HG02885 (cell line): ENCODE results near the gene KPNA1.

ENCODE experiments used
- ATAC-seq: cut with Tn5 transposase; IDR thresholded peaks from one replicate; pipeline ENCODE4 v1.9.1; 2021; ENCODE audit warnings: mild to moderate bottlenecking; ENCODE audit not compliant: unreplicated experiment, poor library complexity

The KPNA1 gene

DNA sequence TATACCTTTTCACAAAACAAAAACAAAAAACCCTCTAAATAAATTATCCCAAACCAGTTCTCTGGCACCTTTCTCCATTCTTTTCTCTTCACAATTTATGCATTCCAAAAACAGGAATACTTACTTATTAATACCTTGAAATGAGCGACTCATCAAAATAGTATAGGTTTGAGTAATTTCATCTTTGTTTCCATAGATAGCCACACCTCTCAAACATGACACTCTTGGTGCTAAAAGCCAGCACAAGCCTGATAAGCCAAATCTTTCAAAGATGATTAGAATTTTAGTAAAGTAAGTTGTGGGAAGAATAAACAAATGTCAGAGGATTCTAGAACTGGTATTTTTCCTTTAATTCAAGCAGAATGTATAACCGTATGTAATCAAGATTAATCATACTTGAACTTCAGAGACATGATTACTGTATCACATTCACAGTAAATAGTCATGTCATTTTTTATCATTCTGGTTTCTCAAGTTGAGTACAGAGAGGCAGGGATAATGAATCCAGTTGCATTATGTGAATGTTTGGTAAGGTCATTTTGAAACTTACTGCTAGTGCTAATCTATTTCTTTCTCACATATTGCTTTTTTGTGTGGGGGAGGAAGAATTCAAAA lies 86.8 kb downstream of the KPNA1 start:
- ATAC-seq: no peak

DNA sequence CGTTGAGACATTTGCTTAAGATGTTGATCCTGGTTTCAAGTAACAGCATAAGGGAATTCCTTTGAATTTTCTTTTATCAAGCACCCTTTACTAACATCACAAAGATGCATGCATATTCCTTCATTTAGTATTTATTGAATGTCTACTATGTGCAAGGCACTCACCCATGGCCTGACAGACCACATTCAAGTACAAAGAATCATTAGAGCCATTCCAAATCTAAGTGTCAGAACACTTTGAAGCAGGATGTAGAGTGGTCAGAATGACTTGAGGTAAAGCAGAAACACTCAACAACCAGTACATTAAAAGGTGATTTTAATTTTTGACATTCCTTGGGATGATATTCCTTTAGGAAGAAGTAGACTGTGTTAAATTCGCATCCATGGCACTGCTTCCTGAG lies 92.9 kb downstream of the KPNA1 start:
- ATAC-seq: no peak

DNA sequence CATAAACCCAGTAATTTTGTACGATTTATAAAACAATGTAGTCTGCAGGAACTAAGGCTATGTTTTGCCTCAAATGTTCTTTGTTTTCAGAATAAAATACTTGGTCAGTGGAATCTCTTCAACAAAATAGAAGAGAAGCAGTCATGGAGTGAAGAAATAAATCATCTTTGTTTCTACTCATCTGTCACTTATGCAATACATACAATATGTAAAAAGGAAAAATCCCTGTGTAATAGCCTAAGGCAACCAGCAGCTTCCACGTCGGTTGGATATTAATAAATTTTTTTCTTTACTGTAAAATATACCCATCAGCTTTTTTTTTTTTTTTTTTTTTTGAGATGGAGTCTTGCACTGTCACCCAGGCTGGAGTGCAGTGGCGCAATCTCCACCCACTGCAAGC lies 93.6 kb downstream of the KPNA1 start:
- ATAC-seq: no peak

DNA sequence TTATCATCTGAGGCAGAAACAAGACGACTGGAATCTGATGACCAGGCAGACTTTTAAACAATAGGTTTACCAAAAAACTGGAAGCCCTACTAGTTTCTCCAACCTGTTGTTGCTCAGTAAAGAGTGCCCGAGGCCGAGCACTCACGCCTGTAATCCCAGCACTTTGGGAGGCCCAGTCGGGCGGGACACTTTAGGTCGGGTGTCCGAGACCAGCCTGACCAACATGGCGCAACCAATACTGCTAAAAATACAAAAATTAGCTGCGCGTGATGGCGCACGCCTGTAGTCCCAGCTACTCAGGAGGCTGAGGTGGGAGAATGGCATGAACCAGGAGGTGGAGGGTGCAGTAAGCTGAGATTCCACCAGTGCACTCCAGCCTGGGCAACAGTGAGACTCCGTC lies 97.8 kb downstream of the KPNA1 start:
- no peak for ATAC-seq

DNA sequence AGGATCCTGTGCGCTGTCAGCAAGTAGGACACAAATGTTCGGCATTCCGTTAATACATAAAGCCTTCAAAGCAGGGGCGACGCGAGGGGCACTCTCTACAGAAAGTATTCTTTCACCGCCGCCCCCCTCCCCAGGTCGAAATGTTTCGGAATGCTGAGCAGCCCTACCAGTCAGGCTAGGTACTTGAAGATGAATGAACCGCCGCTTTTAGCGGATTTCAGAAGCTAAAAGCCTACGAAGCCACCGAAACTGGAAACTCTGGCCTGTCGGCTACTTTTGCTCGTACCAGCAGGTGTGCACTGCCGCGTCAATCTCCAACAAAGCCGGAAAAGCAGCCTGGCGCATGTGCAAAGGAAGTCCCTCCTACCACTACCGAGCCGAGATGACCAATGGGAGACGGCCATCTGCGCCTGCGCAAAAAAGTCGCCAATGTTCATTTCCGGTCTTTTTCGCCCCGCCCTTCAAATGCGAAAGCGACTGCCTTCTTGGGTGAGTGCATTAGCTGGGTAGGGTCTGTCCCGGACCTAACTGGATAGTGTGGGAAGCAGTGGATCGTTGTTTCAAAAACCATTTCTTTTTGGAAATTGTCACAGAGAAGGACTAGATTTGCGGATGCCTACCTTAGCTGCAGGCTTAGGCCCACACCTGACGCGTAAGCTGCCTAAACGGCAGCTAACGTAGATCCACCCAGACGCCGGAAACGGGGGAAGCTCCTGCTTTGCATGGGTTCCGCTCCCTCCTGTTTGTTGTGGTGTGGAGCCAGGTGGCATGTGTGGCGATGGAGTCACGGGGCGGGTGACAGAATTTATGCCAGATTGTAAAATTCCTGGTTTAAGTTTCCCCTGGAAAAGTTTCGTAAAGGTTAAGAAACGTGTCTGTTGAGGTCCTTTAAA lies 98.7 kb downstream of the KPNA1 start, which contains the start of gene WDR5B:
Gene WDR5B, minus strand, starts transcription at position 301 of the 893 bp plus-strand sequence. CDS start 534 bp downstream, outside the sequence.
- peak; percentile 89 for ATAC-seq

DNA sequence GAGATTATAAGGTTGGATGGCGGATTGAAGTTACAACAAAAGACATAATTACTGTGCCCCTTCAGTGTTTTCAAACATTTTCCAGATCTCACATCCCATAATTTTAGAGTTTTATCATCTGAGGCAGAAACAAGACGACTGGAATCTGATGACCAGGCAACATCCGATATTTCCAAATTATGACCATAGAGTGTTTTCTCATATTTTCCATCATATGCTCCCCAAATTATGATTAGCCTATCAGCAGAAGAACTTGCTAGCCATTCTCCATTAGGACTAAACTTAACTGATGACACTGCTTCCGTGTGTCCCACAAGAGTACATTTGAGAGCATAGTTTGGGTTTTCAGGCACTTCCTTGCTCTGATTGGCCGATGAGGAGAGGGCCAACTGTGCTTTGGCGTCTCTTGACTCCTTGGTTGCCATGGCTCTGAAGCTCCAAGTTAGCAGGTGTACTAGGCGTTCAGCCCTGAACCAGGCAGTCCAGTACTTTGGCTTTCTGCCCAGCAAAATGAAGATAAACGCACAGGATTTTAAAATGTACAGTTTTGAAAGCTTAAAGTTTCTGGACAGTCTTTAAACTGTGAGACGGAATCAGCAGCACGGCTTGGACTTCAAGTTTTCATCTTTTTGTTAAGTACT lies 99.5 kb downstream of the KPNA1 start:
- ATAC-seq: peak; percentile 65

DNA sequence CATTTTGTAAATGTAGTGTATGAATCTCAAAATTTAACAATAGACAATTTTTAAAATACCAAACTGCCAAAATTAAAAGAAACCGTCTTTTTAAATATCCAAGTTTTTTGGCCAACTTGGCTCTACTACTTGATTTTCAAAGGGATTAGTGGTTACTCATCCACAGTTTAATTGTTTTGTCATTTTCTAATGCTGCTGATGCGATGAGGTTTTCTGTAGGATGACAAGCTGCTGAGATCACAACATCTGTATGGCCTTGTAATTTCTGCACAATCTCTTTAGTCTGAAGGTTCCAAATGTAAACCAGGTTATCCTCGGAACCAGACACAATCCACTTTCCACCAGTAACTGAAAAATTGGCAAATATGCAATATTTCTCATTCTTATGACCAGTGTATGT lies 100.3 kb downstream of the KPNA1 start:
- ATAC-seq: no peak

DNA sequence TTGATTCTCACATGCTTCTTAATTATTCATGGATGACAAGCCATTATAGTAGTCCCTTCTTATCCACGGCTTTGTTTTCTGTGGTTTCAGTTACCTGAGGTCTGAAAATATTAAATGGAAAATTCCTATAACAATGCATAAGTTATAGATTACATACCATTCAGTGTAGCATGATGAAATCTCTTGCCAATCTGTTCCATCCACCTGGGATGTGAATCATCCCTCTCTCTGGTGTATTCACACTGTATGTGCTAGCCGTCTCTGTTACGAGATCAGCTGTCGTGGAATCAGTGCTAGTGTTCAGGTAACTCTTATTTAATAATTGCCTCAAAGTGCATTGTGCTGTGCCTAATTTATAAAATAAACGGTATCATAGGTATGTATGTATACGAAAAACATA lies 104.1 kb downstream of the KPNA1 start:
- no peak for ATAC-seq

DNA sequence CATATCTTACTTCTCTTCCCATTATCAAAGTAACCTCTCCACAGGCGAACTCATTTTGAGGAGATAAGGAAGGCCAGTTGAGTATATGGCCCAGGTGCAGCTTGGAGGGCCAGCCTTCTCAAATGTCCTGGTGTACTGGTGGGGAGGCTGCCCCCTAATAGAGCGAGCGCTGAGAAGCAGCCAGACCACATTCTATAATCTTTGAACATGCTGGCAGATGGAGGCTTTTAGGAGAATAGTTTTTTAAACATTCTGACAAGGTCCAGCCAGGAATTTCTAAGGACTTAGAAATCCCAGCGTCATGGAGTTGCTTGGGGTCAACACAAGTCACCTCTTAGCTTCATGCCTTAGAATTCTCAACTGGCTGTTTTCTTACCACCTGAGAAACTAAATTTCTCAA lies 104.6 kb downstream of the KPNA1 start:
- no peak for ATAC-seq

DNA sequence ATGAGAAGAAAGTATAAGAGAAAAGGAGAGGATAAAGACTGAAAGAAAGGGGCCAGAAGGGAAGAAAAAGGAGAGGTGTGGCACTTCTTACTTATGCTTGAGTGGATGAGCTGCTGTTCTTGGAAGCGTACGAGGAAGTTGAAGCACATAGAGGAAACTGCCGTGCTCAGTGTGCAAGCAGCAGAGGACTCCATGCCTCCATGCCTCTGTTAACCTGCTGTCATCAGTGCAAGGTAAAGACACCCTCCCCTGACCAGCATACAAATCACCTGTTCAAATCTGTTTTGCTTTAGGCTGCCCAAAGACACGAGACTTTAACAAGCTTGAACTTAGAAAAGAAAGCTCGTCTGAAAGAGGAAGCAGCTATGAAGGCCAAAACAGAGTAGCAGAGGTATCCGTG lies 105.3 kb downstream of the KPNA1 start:
- ATAC-seq: no peak

DNA sequence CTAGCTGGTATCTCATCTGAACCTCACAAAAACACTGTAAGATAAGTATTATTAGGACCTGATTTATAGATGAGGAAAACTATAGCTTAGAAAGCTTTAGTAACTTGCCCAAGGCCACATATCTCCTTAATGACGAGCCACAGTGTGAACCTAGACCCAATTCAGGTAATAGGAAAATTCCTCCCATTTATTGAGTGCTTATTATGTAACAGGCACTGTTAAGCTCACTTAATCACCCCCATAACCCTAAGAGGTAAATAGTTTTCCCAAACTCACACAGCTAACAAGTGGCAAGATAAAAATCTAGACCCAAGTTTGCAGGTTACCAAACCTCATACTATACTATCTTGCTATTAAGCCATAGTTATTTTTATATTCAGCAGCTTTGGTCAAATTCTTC lies 106.8 kb downstream of the KPNA1 start:
- no peak for ATAC-seq

DNA sequence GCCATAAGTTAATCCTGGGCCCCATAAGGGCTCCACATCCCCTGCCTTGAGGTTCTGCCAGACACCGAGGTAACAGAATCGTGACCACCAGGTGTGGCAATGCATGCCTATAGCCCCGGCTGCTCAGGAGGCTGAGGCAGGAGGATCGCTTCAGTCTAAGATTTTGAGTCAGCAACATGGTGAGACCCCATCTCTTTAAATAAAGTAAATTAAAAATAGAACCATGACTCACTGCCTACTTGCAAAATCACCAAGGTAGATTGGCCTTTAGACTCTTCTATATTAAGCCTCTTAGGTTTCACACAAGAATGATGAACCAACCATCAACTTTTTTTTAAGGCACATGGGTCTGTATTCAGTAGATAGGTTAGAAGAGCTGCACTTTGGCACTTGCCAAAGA lies 108.5 kb downstream of the KPNA1 start:
- peak; percentile 44 for ATAC-seq

DNA sequence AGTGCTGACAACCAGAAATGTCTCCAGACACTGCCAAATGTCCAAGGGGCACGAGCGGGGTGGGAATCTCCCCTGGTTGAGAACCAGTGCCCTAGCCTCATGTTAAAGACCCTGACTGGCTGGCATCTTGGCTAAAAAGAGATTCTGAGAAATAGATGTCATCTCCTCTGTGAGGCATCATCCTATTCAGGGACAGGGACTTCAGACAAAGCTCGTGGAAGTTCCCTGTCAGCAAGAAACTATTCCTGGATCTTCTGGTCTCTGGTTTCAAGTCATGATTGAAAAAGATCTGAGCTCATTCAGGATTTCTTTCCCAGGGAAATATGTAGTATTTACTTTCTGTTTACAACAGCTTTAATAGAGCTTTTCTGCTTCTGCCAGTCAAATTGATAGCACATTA lies 109.7 kb downstream of the KPNA1 start:
- ATAC-seq: no peak

DNA sequence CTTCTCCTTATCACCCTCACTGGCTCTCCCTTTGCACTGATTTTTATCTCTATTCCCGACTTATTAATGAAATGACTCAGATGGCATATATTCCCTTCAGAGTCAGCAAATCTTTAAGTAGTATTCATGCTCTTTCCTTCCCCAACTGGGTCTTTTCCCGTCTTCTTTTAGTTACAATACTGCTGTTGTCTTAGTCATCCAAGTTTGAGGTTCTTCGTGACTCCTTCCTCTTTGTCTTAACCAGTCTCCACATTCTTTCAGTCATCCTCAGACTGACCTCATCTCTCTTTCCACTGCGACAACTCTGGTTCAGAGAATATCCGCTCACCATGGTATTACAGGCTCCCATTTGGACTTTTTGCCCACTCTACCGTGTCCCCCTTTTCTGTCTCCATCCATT lies 111.2 kb downstream of the KPNA1 start:
- no peak for ATAC-seq

DNA sequence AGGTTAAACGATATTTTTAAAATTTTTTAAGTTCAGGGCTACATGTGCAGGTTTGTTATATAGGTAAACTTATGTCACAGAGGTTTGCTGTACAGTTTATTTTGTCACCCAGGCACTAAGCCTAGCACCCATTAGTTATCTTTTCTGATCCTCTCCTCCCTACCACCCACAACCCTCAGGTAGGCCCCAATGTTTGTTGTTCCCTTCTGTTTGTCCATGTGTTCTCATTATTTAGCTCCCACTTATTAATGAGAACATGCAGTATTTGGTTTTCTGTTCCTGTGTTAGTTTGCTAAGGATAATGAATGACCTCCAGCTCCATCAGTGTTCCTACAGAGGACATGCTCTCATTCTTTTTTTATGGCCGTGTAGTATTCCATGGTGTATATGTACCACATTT lies 115.8 kb downstream of the KPNA1 start:
- ATAC-seq: no peak

DNA sequence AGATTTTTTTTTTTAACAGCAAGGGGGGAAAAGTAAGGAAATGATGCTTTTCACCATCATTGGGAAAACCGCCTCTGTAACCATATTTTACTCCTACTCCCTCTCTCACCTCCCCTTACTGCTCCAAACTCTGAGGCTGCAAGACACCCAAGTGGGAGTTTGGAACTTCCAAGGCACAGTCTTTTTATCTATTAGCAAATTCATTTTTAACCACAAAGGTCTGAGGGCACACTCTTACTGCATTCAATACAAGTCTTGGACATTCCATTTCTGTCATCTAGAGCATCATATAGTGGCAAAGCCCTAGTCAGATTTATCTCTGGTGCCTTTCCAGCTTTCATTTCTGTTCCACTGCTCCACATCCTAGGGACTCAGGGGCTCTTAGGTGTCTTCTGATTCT lies 117.5 kb downstream of the KPNA1 start:
- ATAC-seq: no peak

DNA sequence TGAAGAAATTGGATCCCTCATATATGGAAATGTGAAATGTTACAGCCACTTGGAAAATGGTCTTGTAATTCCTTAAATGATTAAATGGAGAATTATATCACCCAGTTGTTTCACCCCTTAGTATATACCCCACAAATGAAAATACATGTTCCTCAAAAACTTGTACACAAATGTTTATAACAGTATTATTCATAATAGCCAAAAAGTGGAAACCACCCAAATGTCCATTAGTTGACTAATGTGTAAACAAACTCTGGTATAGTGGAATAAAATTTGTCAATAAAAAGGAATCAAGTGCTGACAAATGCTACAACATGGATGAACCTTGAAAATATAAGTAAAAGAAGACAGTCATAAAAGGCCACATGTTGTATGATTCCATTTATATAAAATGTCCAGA lies 118.2 kb downstream of the KPNA1 start:
- no peak for ATAC-seq

DNA sequence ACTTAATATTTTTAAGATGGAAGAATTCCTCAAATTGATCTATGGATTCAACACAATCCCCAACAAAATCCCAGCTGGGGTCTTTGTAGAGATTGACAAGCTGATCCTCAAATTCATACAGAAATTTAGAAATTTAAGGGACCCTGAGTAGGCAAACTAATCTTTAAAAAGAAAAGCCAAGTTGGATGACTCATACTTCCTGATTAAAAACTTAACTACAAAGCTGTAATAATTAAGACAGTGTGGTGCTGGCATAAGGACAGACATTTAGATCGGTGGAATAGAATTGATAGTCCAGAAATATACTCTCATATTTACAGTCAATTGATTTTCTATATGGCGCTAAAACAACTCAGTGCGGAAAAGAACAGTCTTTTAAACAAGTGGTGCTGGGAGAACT lies 119.2 kb downstream of the KPNA1 start:
- no peak for ATAC-seq

DNA sequence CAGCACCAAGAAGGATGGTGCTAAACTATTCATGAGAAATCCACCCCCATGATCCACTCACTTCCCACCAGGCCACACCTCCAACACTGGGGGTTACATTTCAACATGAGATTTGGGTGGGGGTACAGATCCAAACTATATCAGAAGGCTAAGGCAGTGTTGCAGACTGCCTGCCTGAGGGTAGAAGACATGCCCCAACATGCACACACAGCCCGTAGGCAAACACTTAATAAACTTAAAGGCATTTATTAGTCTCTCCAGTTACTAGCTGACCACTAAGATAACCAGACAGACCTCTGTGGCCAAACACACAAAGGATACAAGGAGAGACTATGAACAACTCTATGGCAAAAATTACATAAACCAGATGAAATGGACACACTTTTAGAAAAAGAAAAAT lies 120.6 kb downstream of the KPNA1 start:
- no peak for ATAC-seq

DNA sequence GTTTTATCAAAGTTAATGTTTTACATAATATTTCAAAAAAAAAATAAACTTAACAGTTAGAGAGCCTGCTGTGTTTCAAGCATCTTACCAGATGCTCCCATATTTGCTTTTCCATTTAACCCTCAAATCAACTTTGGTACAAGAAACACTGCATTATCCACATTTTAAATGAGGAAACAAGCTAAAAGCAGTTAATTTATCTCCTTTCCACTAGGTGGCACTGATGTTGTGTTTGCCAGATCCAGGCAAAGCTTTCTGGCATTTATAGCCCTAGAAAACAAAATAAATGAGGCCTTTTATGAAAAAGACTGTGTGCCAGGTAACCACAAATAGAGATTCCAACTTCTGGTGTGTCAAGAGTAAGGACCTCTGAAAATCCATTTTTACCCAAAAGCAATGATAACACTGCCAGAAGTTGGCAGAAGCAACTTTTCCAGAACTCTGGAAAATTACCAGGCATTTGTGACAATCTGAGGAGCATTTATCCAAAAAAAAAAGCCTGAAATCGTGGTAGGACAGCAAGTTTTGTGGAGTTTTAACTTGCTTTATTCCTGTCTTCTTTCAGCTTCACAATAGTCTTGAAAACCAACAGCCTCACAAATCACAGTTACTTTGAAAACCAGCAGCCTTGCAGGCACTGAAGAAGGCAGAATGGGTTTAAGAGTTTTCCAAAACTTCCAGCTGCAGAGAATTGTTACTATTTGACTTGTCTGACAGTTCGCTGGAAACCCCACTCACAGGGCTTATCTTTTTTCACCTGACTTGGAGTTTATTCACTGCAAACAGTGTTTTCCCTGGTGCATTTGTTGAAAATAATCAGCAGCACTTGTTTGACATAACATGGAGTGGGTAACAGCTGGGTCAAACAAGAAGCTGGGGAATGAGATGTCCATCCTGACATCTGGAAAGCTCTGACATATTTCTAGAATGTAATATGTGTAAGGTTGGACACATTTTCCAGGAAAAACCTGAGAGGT lies 121.6 kb downstream of the KPNA1 start:
- ATAC-seq: no peak
